HepG2 (cell line): ENCODE results near the gene SLC17A9. TPM values are rescaled to one million over a fixed set of nuclear protein-coding genes. Genes with fewer than 3 reads are reported as not detected.
A peak's percentile ranks its signal among the peaks of the same experiment; 100 is the strongest.

Experiments used
- ELF3 ChIP-seq: IDR thresholded peaks from 2 replicates; pipeline ENCODE4 v1.6.1; 2016; ENCODE audit warnings: missing genetic modification reagents, missing compliant biosample characterization
- FOXA3 ChIP-seq: IDR thresholded peaks from 2 replicates; pipeline ENCODE4 v1.6.1; 2016; ENCODE audit warnings: missing genetic modification reagents, missing compliant biosample characterization
- GATA4 ChIP-seq: sonication (generic); IDR thresholded peaks from 2 replicates; pipeline ENCODE4 v1.6.1; 2016; ENCODE audit warnings: antibody characterized with exemption, low read depth, borderline replicate concordance
- HOXA5 ChIP-seq: sonication (generic); formaldehyde crosslinking; IDR thresholded peaks from 2 replicates; pipeline ENCODE4 v1.4.0; 2020; ENCODE audit warnings: missing genetic modification reagents
- IKZF4 ChIP-seq: sonication (generic); formaldehyde crosslinking; IDR thresholded peaks from 2 replicates; pipeline ENCODE4 v1.5.1; 2020; ENCODE audit warnings: borderline replicate concordance, mild to moderate bottlenecking, low read depth, missing genetic modification reagents; ENCODE audit errors: not compliant biosample characterization
- MLLT10 ChIP-seq: sonication (generic); formaldehyde crosslinking; IDR thresholded peaks from 2 replicates; pipeline ENCODE4 v1.4.0; 2020; ENCODE audit warnings: missing genetic modification reagents
- POGZ ChIP-seq: sonication (generic); formaldehyde crosslinking; IDR thresholded peaks from 2 replicates; pipeline ENCODE4 v1.4.0; 2020; ENCODE audit warnings: mild to moderate bottlenecking, missing genetic modification reagents
- RBM22 ChIP-seq: fragments of 200-400 bp; formaldehyde crosslinking; optimal IDR thresholded peaks from 2 replicates; pipeline ENCODE3; 2017; ENCODE audit warnings: mild to moderate bottlenecking, low read length, moderate library complexity
- ZNF138 ChIP-seq: sonication (generic); formaldehyde crosslinking; IDR thresholded peaks from 2 replicates; pipeline ENCODE4 v1.5.0; 2020; ENCODE audit warnings: mild to moderate bottlenecking, low read depth, missing genetic modification reagents
- ZNF264 ChIP-seq: sonication (generic); formaldehyde crosslinking; IDR thresholded peaks from 2 replicates; pipeline ENCODE4 v1.4.0; 2020; ENCODE audit warnings: missing genetic modification reagents
- ZNF337 ChIP-seq: sonication (generic); formaldehyde crosslinking; IDR thresholded peaks from 2 replicates; pipeline ENCODE4 v1.5.1; 2020; ENCODE audit warnings: missing genetic modification reagents, low read depth, mild to moderate bottlenecking, borderline replicate concordance
- ZNF44 ChIP-seq: sonication (generic); formaldehyde crosslinking; IDR thresholded peaks from 2 replicates; pipeline ENCODE4 v1.5.1; 2020; ENCODE audit warnings: mild to moderate bottlenecking, missing genetic modification reagents
- ZNF496 ChIP-seq: sonication (generic); formaldehyde crosslinking; IDR thresholded peaks from 2 replicates; pipeline ENCODE4 v1.8.1; 2023; ENCODE audit warnings: mild to moderate bottlenecking, moderate library complexity, missing genetic modification reagents; ENCODE audit not compliant: insufficient replicate concordance
- polyA plus RNA-seq, 8 experiments: library from polyadenylated mRNA; depleted of rRNA in 3 of 8; stranded (reverse) in 7 of 8; unstranded in 1 of 8; fragments of >200 nt; fragmentation: Illumina TruSeq in 4 of 8; extraction: Trizol in 4 of 8; gene quantifications; 2 replicates each; pipeline versions ENCODE4 v1.2.1 to v1.2.3, GENCODE V29; 2011 to 2016; ENCODE audit warnings: low read depth in 4 of 8, missing spikeins in 1 of 8, mixed read lengths in 1 of 8; ENCODE audit not compliant: insufficient read depth in 1 of 8
- total RNA-seq, 5 experiments: library from RNA; depleted of rRNA; stranded (reverse); fragments of >200 nt; fragmentation: Illumina TruSeq; extraction: Trizol; gene quantifications; 2 replicates each; pipeline ENCODE4 v1.2.3, GENCODE V29; 2016; ENCODE audit warnings: low read depth in 1 of 5
- TF ChIP-seq, protein P1 (sequence below): sonication (generic); formaldehyde crosslinking; IDR thresholded peaks from 2 replicates; pipeline ENCODE4 v1.4.0; 2020; ENCODE audit warnings: mild to moderate bottlenecking, missing genetic modification reagents
- TF ChIP-seq, protein P2 (sequence below): sonication (generic); formaldehyde crosslinking; IDR thresholded peaks from 2 replicates; pipeline ENCODE4 v1.9.0; 2021; ENCODE audit warnings: missing genetic modification reagents, borderline replicate concordance
- TF ChIP-seq, protein P3 (sequence below): IDR thresholded peaks from 2 replicates; pipeline ENCODE4 v1.6.1; 2016; ENCODE audit warnings: control low read depth
- TF ChIP-seq, protein P4 (sequence below): sonication (generic); formaldehyde crosslinking; IDR thresholded peaks from 2 replicates; pipeline ENCODE4 v1.4.0; 2020; ENCODE audit warnings: mild to moderate bottlenecking, low read depth, missing genetic modification reagents
- TF ChIP-seq, protein P5 (sequence below): sonication (generic); formaldehyde crosslinking; IDR thresholded peaks from 2 replicates; pipeline ENCODE4 v1.5.0; 2020; ENCODE audit warnings: missing genetic modification reagents

Gene SLC17A9
- total and polyA plus RNA-seq, 2 of the 13 experiments (the other 11 are each of a cell fraction or from before 2014, with no cell fraction given): 110 to 191 TPM

DNA sequence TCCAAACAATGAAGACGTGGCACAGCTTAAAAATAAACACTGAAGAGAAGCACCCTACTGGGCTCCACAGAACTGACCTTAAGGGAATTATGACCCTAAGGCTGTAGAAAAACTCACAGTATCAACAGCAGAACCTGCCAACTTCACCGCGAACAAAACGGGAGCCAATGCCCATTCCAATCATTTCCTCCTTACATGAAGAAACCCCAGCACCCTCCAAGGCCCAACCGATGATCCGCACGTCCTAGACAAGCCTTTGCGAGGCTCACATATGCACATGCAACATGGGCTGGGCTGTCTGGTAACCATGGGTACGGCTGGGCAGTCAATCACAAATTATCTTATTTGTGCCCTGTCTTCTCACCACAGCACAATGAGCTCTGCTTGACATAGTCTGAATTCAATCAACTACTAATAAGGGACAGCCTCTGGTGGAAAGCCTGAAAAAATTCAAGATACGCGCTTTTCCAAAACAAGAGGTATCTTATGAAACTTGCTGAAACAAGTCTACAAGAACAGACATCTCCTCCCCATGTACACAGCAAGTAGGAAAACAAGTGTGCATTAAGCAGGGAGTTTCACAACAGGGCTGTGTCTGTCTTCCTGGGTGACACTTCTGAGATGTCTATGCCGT is 27.9 kb upstream of the SLC17A9 start (continued):
- TF ChIP-seq POGZ (CRISPR knock-in tag) (0 out of 2 replicates have a peak, but pooled peaks have one; percentile 38), RBM22 (peak; percentile 89), FOXA3 (CRISPR knock-in tag) (peak; percentile 60), MLLT10 (CRISPR knock-in tag) (peak; percentile 60; the same call in 1 of the 2 replicates), ZNF337 (peak; percentile 45; the same call in 1 of the 2 replicates), ZNF496 (CRISPR knock-in tag) (no peak), IKZF4 (peak; percentile 37), ZNF138 (CRISPR knock-in tag) (0 out of 2 replicates have a peak, but pooled peaks have one; percentile 65), ZNF44 (CRISPR knock-in tag) (peak; percentile 76; the same call in 1 of the 2 replicates), ELF3 (CRISPR knock-in tag) (peak; percentile 24; the same call in 1 of the 2 replicates), HOXA5 (no peak), ZNF264 (CRISPR knock-in tag) (0 out of 2 replicates have a peak, but pooled peaks have one; percentile 3), GATA4 (no peak)
- TF ChIP-seq, protein P1, sequence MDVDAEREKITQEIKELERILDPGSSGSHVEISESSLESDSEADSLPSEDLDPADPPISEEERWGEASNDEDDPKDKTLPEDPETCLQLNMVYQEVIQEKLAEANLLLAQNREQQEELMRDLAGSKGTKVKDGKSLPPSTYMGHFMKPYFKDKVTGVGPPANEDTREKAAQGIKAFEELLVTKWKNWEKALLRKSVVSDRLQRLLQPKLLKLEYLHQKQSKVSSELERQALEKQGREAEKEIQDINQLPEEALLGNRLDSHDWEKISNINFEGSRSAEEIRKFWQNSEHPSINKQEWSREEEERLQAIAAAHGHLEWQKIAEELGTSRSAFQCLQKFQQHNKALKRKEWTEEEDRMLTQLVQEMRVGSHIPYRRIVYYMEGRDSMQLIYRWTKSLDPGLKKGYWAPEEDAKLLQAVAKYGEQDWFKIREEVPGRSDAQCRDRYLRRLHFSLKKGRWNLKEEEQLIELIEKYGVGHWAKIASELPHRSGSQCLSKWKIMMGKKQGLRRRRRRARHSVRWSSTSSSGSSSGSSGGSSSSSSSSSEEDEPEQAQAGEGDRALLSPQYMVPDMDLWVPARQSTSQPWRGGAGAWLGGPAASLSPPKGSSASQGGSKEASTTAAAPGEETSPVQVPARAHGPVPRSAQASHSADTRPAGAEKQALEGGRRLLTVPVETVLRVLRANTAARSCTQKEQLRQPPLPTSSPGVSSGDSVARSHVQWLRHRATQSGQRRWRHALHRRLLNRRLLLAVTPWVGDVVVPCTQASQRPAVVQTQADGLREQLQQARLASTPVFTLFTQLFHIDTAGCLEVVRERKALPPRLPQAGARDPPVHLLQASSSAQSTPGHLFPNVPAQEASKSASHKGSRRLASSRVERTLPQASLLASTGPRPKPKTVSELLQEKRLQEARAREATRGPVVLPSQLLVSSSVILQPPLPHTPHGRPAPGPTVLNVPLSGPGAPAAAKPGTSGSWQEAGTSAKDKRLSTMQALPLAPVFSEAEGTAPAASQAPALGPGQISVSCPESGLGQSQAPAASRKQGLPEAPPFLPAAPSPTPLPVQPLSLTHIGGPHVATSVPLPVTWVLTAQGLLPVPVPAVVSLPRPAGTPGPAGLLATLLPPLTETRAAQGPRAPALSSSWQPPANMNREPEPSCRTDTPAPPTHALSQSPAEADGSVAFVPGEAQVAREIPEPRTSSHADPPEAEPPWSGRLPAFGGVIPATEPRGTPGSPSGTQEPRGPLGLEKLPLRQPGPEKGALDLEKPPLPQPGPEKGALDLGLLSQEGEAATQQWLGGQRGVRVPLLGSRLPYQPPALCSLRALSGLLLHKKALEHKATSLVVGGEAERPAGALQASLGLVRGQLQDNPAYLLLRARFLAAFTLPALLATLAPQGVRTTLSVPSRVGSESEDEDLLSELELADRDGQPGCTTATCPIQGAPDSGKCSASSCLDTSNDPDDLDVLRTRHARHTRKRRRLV (CRISPR knock-in tag): 0 out of 2 replicates have a peak, but pooled peaks have one; percentile 64
- TF ChIP-seq, protein P2, sequence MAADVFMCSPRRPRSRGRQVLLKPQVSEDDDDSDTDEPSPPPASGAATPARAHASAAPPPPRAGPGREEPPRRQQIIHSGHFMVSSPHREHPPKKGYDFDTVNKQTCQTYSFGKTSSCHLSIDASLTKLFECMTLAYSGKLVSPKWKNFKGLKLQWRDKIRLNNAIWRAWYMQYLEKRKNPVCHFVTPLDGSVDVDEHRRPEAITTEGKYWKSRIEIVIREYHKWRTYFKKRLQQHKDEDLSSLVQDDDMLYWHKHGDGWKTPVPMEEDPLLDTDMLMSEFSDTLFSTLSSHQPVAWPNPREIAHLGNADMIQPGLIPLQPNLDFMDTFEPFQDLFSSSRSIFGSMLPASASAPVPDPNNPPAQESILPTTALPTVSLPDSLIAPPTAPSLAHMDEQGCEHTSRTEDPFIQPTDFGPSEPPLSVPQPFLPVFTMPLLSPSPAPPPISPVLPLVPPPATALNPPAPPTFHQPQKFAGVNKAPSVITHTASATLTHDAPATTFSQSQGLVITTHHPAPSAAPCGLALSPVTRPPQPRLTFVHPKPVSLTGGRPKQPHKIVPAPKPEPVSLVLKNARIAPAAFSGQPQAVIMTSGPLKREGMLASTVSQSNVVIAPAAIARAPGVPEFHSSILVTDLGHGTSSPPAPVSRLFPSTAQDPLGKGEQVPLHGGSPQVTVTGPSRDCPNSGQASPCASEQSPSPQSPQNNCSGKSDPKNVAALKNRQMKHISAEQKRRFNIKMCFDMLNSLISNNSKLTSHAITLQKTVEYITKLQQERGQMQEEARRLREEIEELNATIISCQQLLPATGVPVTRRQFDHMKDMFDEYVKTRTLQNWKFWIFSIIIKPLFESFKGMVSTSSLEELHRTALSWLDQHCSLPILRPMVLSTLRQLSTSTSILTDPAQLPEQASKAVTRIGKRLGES (CRISPR knock-in tag): no peak
- TF ChIP-seq, protein P3, sequence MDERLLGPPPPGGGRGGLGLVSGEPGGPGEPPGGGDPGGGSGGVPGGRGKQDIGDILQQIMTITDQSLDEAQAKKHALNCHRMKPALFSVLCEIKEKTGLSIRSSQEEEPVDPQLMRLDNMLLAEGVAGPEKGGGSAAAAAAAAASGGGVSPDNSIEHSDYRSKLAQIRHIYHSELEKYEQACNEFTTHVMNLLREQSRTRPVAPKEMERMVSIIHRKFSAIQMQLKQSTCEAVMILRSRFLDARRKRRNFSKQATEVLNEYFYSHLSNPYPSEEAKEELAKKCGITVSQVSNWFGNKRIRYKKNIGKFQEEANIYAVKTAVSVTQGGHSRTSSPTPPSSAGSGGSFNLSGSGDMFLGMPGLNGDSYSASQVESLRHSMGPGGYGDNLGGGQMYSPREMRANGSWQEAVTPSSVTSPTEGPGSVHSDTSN (CRISPR knock-in tag): peak; percentile 60; the same call in 1 of the 2 replicates
- TF ChIP-seq, protein P4, sequence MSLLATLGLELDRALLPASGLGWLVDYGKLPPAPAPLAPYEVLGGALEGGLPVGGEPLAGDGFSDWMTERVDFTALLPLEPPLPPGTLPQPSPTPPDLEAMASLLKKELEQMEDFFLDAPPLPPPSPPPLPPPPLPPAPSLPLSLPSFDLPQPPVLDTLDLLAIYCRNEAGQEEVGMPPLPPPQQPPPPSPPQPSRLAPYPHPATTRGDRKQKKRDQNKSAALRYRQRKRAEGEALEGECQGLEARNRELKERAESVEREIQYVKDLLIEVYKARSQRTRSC (CRISPR knock-in tag): peak; percentile 67; the same call in 1 of the 2 replicates
- TF ChIP-seq, protein P5, sequence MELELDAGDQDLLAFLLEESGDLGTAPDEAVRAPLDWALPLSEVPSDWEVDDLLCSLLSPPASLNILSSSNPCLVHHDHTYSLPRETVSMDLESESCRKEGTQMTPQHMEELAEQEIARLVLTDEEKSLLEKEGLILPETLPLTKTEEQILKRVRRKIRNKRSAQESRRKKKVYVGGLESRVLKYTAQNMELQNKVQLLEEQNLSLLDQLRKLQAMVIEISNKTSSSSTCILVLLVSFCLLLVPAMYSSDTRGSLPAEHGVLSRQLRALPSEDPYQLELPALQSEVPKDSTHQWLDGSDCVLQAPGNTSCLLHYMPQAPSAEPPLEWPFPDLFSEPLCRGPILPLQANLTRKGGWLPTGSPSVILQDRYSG: 0 out of 2 replicates have a peak, but pooled peaks have one; percentile 25
